K562 (cell line): Measurements from ENCODE around the gene FH. TPM values are rescaled to one million over a fixed set of nuclear protein-coding genes. Genes with fewer than 3 reads are reported as not detected.

Experiments
- ATAC-seq: fragments of 200-7000 bp; cut with Tn5 transposase; 3 replicates; pipeline ENCODE4 v1.9.1; 2020; ENCODE audit warnings: moderate library complexity
- BruUV-seq: library from RNA; stranded (reverse); fragments of 400-500 nt; replicated peaks from 2 replicates; lab custom pipeline; 2021; lab: Mats Ljungman, UMichigan
- CTCF ChIA-PET: fragments of 300-600 bp; formaldehyde crosslinking; extraction: SDS; loops from one replicate; lab custom pipeline; 2021; ENCODE audit warnings: low intra/inter-chr PET ratio; lab: Yijun Ruan, JAX
- POLR2A ChIA-PET: fragments of 300-600, 350-650 bp; sonication (Branson Sonifier 250); formaldehyde crosslinking; extraction: SDS; loops from one replicate; lab custom pipeline; 2021; ENCODE audit warnings: antibody characterized with exemption, inconsistent platforms; lab: Yijun Ruan, JAX
- DNase-seq, 4 experiments: peaks; one replicate each; pipeline versions ENCODE4 v3.0.0 to v3.0.0-alpha.2; 2011 to 2018; ENCODE audit warnings: low spot score in 3 of 4, mixed read lengths in 3 of 4; ENCODE audit errors: extremely low read depth in 1 of 4
- FAIRE-seq: peaks from 2 replicates; lab custom pipeline; 2011; peaks lifted over from hg19 to GRCh38; lab: Jason Lieb, UNC
- H2AFZ ChIP-seq: 2 replicates; pipeline ENCODE4 v1.6.0; 2011; ENCODE audit warnings: low read depth, low read length, control low read depth, inconsistent platforms
- H3K27ac ChIP-seq: fragments of 200-600 bp; 3 replicates; pipeline ENCODE4 v1.8.0; 2011; ENCODE audit warnings: low read depth, mild to moderate bottlenecking, control low read depth, inconsistent platforms, low read length, moderate library complexity, mixed read lengths; ENCODE audit errors: extremely low read depth
- H3K27me3 ChIP-seq, 2 experiments: fragments of 300-600 bp in 1 of 2; 2 replicates in 1 of 2; 3 replicates in 1 of 2; pipeline versions ENCODE4 v1.6.0 to v1.8.0; 2011; ENCODE audit warnings: inconsistent platforms in 2 of 2, low read length in 2 of 2, mild to moderate bottlenecking in 1 of 2, mixed read lengths in 1 of 2, moderate library complexity in 1 of 2; ENCODE audit not compliant: control insufficient read depth in 2 of 2, insufficient read depth in 2 of 2
- H3K36me3 ChIP-seq: fragments of 300-600 bp; 3 replicates; pipeline ENCODE4 v1.8.0; 2011; ENCODE audit warnings: mild to moderate bottlenecking, low read length, inconsistent platforms; ENCODE audit not compliant: control insufficient read depth, insufficient read depth
- H3K4me1 ChIP-seq, 2 experiments: fragments of 200-600 bp in 1 of 2; replicated peaks in 1 of 2; 2 replicates in 1 of 2; 3 replicates in 1 of 2; pipeline versions ENCODE4 v1.5.1 to v1.8.0; 2011; ENCODE audit warnings: inconsistent platforms in 2 of 2, low read length in 2 of 2, mild to moderate bottlenecking in 1 of 2, mixed read lengths in 1 of 2, moderate library complexity in 1 of 2; ENCODE audit not compliant: control insufficient read depth in 2 of 2, insufficient read depth in 2 of 2
- H3K4me2 ChIP-seq: 2 replicates; pipeline ENCODE4 v1.6.1; 2011; ENCODE audit warnings: low read length, control low read depth, inconsistent platforms, mixed read lengths; ENCODE audit not compliant: insufficient read depth
- H3K4me3 ChIP-seq: fragments of 200-600 bp; sonication (generic), shearing (Covaris generic); 2 replicates; pipeline ENCODE4 v1.5.1; 2016; ENCODE audit warnings: control low read depth, inconsistent platforms
- H3K79me2 ChIP-seq: fragments of 200-600 bp; 3 replicates; pipeline ENCODE4 v1.8.0; 2011; ENCODE audit warnings: low read length, inconsistent platforms; ENCODE audit not compliant: control insufficient read depth, insufficient read depth
- H3K9ac ChIP-seq, 2 experiments: 2 replicates each; pipeline versions ENCODE4 v1.6.0 to v1.6.1; 2011; ENCODE audit warnings: low read depth in 2 of 2, low read length in 2 of 2, control low read depth in 1 of 2, inconsistent platforms in 1 of 2, mild to moderate bottlenecking in 1 of 2, mixed read lengths in 1 of 2; ENCODE audit not compliant: insufficient read depth in 1 of 2
- H3K9me1 ChIP-seq: one replicate; pipeline ENCODE4 v1.6.0; 2011; ENCODE audit warnings: inconsistent platforms, mild to moderate bottlenecking, low read length, moderate library complexity; ENCODE audit not compliant: control insufficient read depth, insufficient read depth
- H3K9me3 ChIP-seq: replicated peaks from 2 replicates; pipeline ENCODE4 v1.5.1; 2011; ENCODE audit warnings: low read depth, low read length, inconsistent platforms; ENCODE audit not compliant: control insufficient read depth, insufficient read depth
- H4K20me1 ChIP-seq: replicated peaks from 2 replicates; pipeline ENCODE4 v1.6.1; 2011; ENCODE audit warnings: low read length, inconsistent platforms, mixed read lengths; ENCODE audit not compliant: control insufficient read depth, insufficient read depth
- ARHGAP35 ChIP-seq: fragments of 450-650 bp; IDR thresholded peaks from 2 replicates; pipeline ENCODE4 v1.6.1; 2018; ENCODE audit not compliant: partially characterized antibody
- BCL6 ChIP-seq: fragments of 250-450 bp; sonication (Bioruptor Pico); IDR thresholded peaks from 2 replicates; pipeline ENCODE4 v1.4.0; 2020
- CBX1 ChIP-seq: sonication (generic); IDR thresholded peaks from 2 replicates; pipeline ENCODE4 v1.6.1; 2016; ENCODE audit warnings: antibody characterized with exemption, low read depth, mild to moderate bottlenecking
- CCAR2 ChIP-seq: fragments of 200-400 bp; formaldehyde crosslinking; IDR thresholded peaks from 2 replicates; pipeline ENCODE4 v1.6.1; 2017; ENCODE audit warnings: mild to moderate bottlenecking, low read depth, low read length
- CEBPB ChIP-seq: fragments of 450-650 bp; IDR thresholded peaks from 2 replicates; pipeline ENCODE4 v1.6.1; 2016; ENCODE audit warnings: missing genetic modification characterization, missing compliant biosample characterization
- CGGBP1 ChIP-seq: fragments of 250-450 bp; sonication (Bioruptor Pico); IDR thresholded peaks from 2 replicates; pipeline ENCODE4 v1.9.0; 2021; ENCODE audit warnings: mild to moderate bottlenecking
- CSDE1 ChIP-seq, 2 experiments: fragments of 450-650 bp; IDR thresholded peaks; 2 replicates each; pipeline ENCODE4 v1.6.1; 2016; ENCODE audit warnings: mild to moderate bottlenecking in 1 of 2
- FOXK1 ChIP-seq: sonication (generic); formaldehyde crosslinking; IDR thresholded peaks from 2 replicates; pipeline ENCODE4 v1.8.0; 2022; ENCODE audit warnings: missing genetic modification reagents, mild to moderate bottlenecking, borderline replicate concordance
- HLTF ChIP-seq: fragments of 450-650 bp; IDR thresholded peaks from 2 replicates; pipeline ENCODE4 v1.6.1; 2016
- MCM2 ChIP-seq: fragments of 450-650 bp; IDR thresholded peaks from 2 replicates; pipeline ENCODE4 v1.6.1; 2017; ENCODE audit warnings: low read depth, mild to moderate bottlenecking
- NFXL1 ChIP-seq: fragments of 450-650 bp; formaldehyde crosslinking; IDR thresholded peaks from 2 replicates; pipeline ENCODE4 v1.4.0; 2021; ENCODE audit warnings: mild to moderate bottlenecking
- PCBP2 ChIP-seq: fragments of 200-400 bp; formaldehyde crosslinking; IDR thresholded peaks from 2 replicates; pipeline ENCODE4 v1.6.1; 2018; ENCODE audit warnings: low read length, low read depth, mild to moderate bottlenecking, moderate library complexity; ENCODE audit not compliant: poor library complexity, severe bottlenecking
- PTBP1 ChIP-seq: fragments of 200-400 bp; formaldehyde crosslinking; IDR thresholded peaks from 2 replicates; pipeline ENCODE4 v1.6.1; 2017; ENCODE audit warnings: low read depth, low read length
- RBBP5 ChIP-seq: fragments of 200-600 bp; sonication (generic); IDR thresholded peaks from 2 replicates; pipeline ENCODE4 v1.6.1; 2012; ENCODE audit warnings: borderline replicate concordance, mild to moderate bottlenecking, low read length, control low read depth, inconsistent platforms; ENCODE audit not compliant: insufficient read depth, poor library complexity, severe bottlenecking
- TAF15 ChIP-seq: fragments of 200-400 bp; formaldehyde crosslinking; IDR thresholded peaks from 2 replicates; pipeline ENCODE4 v1.6.1; 2017; ENCODE audit warnings: mild to moderate bottlenecking, low read depth, low read length, moderate library complexity
- ZSCAN29 ChIP-seq: fragments of 450-650 bp; IDR thresholded peaks from 2 replicates; pipeline ENCODE4 v1.6.1; 2017
- WGBS: fragments of 100-300 bp; shearing (Covaris generic); methylation state at CpG from one replicate; pipeline ENCODE4 v1.1.6; 2016; ENCODE audit warnings: low coverage, mixed read lengths; ENCODE audit not compliant: insufficient coverage; ENCODE audit errors: missing lambda C conversion rate; 5-methylcytosine and 5-hydroxymethylcytosine counted together
- in situ Hi-C: fragments of 300-500 bp; cut with MboI; formaldehyde crosslinking; loops from 4 replicates; pipeline ENCODE4 v1.15.0; 2018; ENCODE audit warnings: inconsistent platforms, mixed read lengths
- intact Hi-C: fragments of 100-400 bp; cut with micrococcal nuclease; formaldehyde crosslinking; loops from 2 replicates; pipeline ENCODE4 v1.14.2; 2022
- polyA plus RNA-seq, 8 experiments: library from polyadenylated mRNA; depleted of rRNA in 4 of 8; stranded (reverse) in 5 of 8; unstranded in 3 of 8; fragments of >200 nt; fragmentation: Nextera tagmentation in 2 of 8; fragmentation: Illumina TruSeq in 1 of 8; extraction: Ambion mirVana in 2 of 8; extraction: Trizol in 1 of 8; gene quantifications; 2 replicates each; pipeline versions ENCODE4 v1.2.1 to v1.2.3, GENCODE V29; 2011 to 2014; ENCODE audit warnings: inconsistent platforms in 1 of 8, missing spikeins in 1 of 8
- total RNA-seq, 7 experiments: library from RNA; depleted of rRNA in 6 of 7; stranded (reverse); fragments of >200 nt in 6 of 7; fragmentation: Illumina TruSeq in 2 of 7; extraction: Trizol in 2 of 7; gene quantifications; 2 replicates each; pipeline versions ENCODE4 v1.2.1 to v1.2.3, GENCODE V29; 2011 to 2021; ENCODE audit warnings: low replicate concordance in 1 of 7

FH gene
- total and polyA plus RNA-seq, 9 of the 15 experiments (the other 6 are each of a cell fraction or from before 2014, with no cell fraction given): 117 to 240 (median 211) TPM

- no peak overlapping the region for H3K9ac ChIP-seq
- FAIRE-seq: no peak
- H3K27ac ChIP-seq: no peak overlapping the region
- H4K20me1 ChIP-seq: no peaks in the 10 kb centered on the region
- in situ Hi-C loops: no loop called here
- no peak for DNase-seq
- intact Hi-C loops: no loop called here
- ChIA-PET POLR2A (interaction anchor here (0.6 kb wide), 1 partner anchor 574 kb away, joined by 3 read pairs; no protein-coding TSS in a partner anchor), CTCF (no interaction called here)
- no peaks in the 10 kb centered on the region for H3K9me1 ChIP-seq
- BruUV-seq: no TSS peak
- H3K79me2 ChIP-seq: no peaks in the 10 kb centered on the region
- no peaks in the 10 kb centered on the region for H3K27me3 ChIP-seq
- no peaks in the 10 kb centered on the region for H3K9me3 ChIP-seq
- ATAC-seq: no peak
- H3K4me3 ChIP-seq: no peak overlapping the region
- no peak overlapping the region for H3K4me2 ChIP-seq
- no peaks in the 10 kb centered on the region for H3K4me1 ChIP-seq
- TF ChIP-seq CSDE1 (IDR thresholded peaks at IDR 0.05) (no peak), FOXK1 (CRISPR knock-in tag) (no peak), RBBP5 (no peak), CEBPB (tag) (no peak), NFXL1 (CRISPR knock-in tag) (no peak), TAF15 (no peak), BCL6 (CRISPR knock-in tag) (no peak)
- no peaks in the 10 kb centered on the region for H3K36me3 ChIP-seq
- H2AFZ ChIP-seq: no peak overlapping the region
Observed at GRCh38 chr1:241457421-241457820, 62.1 kb downstream of the FH start.

- Histone ChIP-seq H3K4me1 (no peaks in the 10 kb centered on the region), H3K4me2 (no peak overlapping the region), H3K4me3 (no peak overlapping the region), H3K9me3 (no peaks in the 10 kb centered on the region), H4K20me1 (no peaks in the 10 kb centered on the region), H3K27ac (no peak overlapping the region), H2AFZ (no peak overlapping the region), H3K9ac (no peak overlapping the region), H3K36me3 (no peaks in the 10 kb centered on the region), H3K79me2 (no peaks in the 10 kb centered on the region), H3K9me1 (no peaks in the 10 kb centered on the region), H3K27me3 (no peaks in the 10 kb centered on the region)
- no TSS peak for BruUV-seq
- in situ Hi-C loops: no loop called here
- FAIRE-seq (no peak), DNase-seq (no peak), ATAC-seq (no peak)
- TF ChIP-seq CGGBP1 (no peak), ARHGAP35 (no peak), MCM2 (no peak), PTBP1 (no peak), ZSCAN29 (no peak), CCAR2 (no peak), CBX1 (no peak), HLTF (no peak), PCBP2 (no peak)
- 0% methylated on average over 1 of the region's 1 CpG for WGBS
- intact Hi-C loops: no loop called here
- POLR2A ChIA-PET: no interaction called here
- CTCF ChIA-PET: no interaction called here
Observed at GRCh38 chr1:241456743-241457142, 62.8 kb downstream of the FH start.
